Astrocyte (in vitro differentiated cells and primary cell): ENCODE results near the gene ACTA2.

Source experiments
- CTCF ChIP-seq: IDR thresholded peaks from 2 replicates; pipeline ENCODE4 v1.5.1; 2011; ENCODE audit warnings: low read depth, mild to moderate bottlenecking, inconsistent platforms, low read length, moderate library complexity; ENCODE audit not compliant: insufficient read depth
- EZH2 ChIP-seq: IDR thresholded peaks from 2 replicates; pipeline ENCODE4 v1.6.1; 2012; ENCODE audit warnings: mild to moderate bottlenecking, low read length, inconsistent platforms; ENCODE audit not compliant: insufficient read depth

GRCh38 chr10:88963318-88963717 is 10.7 kb upstream of the ACTA2 start:
- TF ChIP-seq CTCF = no peak
- TF ChIP-seq EZH2 = no peak
